HepG2 (cell line): ENCODE data around the gene UBA6. TPM values are rescaled to one million over a fixed set of nuclear protein-coding genes. Genes with fewer than 3 reads are reported as not detected.

Source experiments
- ATAC-seq: fragments of 200-7000 bp; cut with Tn5 transposase; 3 replicates; pipeline ENCODE4 v1.9.1; 2020; ENCODE audit warnings: mild to moderate bottlenecking, moderate library complexity
- BruUV-seq: library from RNA; stranded (reverse); fragments of 400-500 nt; replicated peaks from 2 replicates; lab custom pipeline; 2021; lab: Mats Ljungman, UMichigan
- CTCF ChIA-PET: fragments of 300-600 bp; formaldehyde crosslinking; extraction: SDS; loops from one replicate; lab custom pipeline; 2021; ENCODE audit warnings: low total read pairs, inconsistent platforms, low intra/inter-chr PET ratio; lab: Yijun Ruan, JAX
- POLR2A ChIA-PET: fragments of 350-600 bp; sonication (Branson Sonifier 250); formaldehyde crosslinking; loops from one replicate; lab custom pipeline; 2020; ENCODE audit warnings: antibody characterized with exemption, inconsistent platforms; lab: Yijun Ruan, JAX
- DNase-seq: peaks from one replicate; pipeline ENCODE4 v3.0.0-alpha.2; 2015; ENCODE audit warnings: low spot score
- FAIRE-seq: peaks from 3 replicates; lab custom pipeline; 2011; peaks lifted over from hg19 to GRCh38; lab: Jason Lieb, UNC
- H2AFZ ChIP-seq: one replicate; pipeline ENCODE4 v1.6.1; 2011; ENCODE audit warnings: low read length, inconsistent platforms
- H3K27ac ChIP-seq: fragments of 300-600 bp; 3 replicates; pipeline ENCODE4 v1.8.0; 2011; ENCODE audit warnings: mixed run types, mild to moderate bottlenecking, mixed read lengths, low read length, inconsistent platforms; ENCODE audit not compliant: insufficient read depth; ENCODE audit errors: extremely low read length
- H3K27me3 ChIP-seq, 2 experiments: fragments of 200-600 bp in 1 of 2; 2 replicates in 1 of 2; 3 replicates in 1 of 2; pipeline versions ENCODE4 v1.6.0 to v1.8.0; 2011; ENCODE audit warnings: low read length in 2 of 2, mild to moderate bottlenecking in 2 of 2, moderate library complexity in 2 of 2, inconsistent platforms in 1 of 2; ENCODE audit not compliant: insufficient read depth in 2 of 2, control insufficient read depth in 1 of 2
- H3K36me3 ChIP-seq, 2 experiments: fragments of 200-600 bp in 1 of 2; replicated peaks in 1 of 2; 2 replicates in 1 of 2; 3 replicates in 1 of 2; pipeline versions ENCODE4 v1.5.1 to v1.8.0; 2011; ENCODE audit warnings: low read length in 2 of 2, inconsistent platforms in 1 of 2; ENCODE audit not compliant: insufficient read depth in 2 of 2, control insufficient read depth in 1 of 2
- H3K4me1 ChIP-seq: 2 replicates; pipeline ENCODE4 v1.5.1; 2012; ENCODE audit warnings: low read length, inconsistent platforms; ENCODE audit not compliant: insufficient read depth
- H3K4me2 ChIP-seq: 2 replicates; pipeline ENCODE4 v1.6.0; 2011; ENCODE audit warnings: low read depth, low read length, inconsistent platforms
- H3K4me3 ChIP-seq, 3 experiments: fragments of 200-600 bp in 1 of 3; sonication (generic), shearing (Covaris generic) in 1 of 3; replicated peaks in 1 of 3; 2 replicates each; pipeline ENCODE4 v1.5.1; 2011 to 2016; ENCODE audit warnings: low read length in 3 of 3, inconsistent platforms in 2 of 3, low read depth in 2 of 3, mild to moderate bottlenecking in 2 of 3, control low read depth in 1 of 3, mixed read lengths in 1 of 3; ENCODE audit not compliant: insufficient read depth in 1 of 3
- H3K79me2 ChIP-seq: one replicate; pipeline ENCODE4 v1.6.1; 2011; ENCODE audit warnings: low read length, inconsistent platforms; ENCODE audit not compliant: insufficient read depth
- H3K9ac ChIP-seq: 2 replicates; pipeline ENCODE4 v1.6.0; 2011; ENCODE audit warnings: mild to moderate bottlenecking, low read depth, low read length, inconsistent platforms; ENCODE audit not compliant: insufficient read depth
- H3K9me3 ChIP-seq: 2 replicates; pipeline ENCODE4 v1.5.1; 2012; ENCODE audit warnings: mild to moderate bottlenecking, low read length
- H4K20me1 ChIP-seq: 2 replicates; pipeline ENCODE4 v1.6.0; 2011; ENCODE audit warnings: inconsistent platforms, mild to moderate bottlenecking, low read length, moderate library complexity; ENCODE audit not compliant: insufficient read depth
- ADNP ChIP-seq: sonication (generic); formaldehyde crosslinking; IDR thresholded peaks from 2 replicates; pipeline ENCODE4 v1.4.0; 2020; ENCODE audit warnings: missing genetic modification reagents
- HOXA3 ChIP-seq: sonication (generic); formaldehyde crosslinking; IDR thresholded peaks from 2 replicates; pipeline ENCODE4 v1.5.0; 2020; ENCODE audit warnings: missing genetic modification reagents
- PLRG1 ChIP-seq: fragments of 450-650 bp; conservative IDR thresholded peaks from 2 replicates; pipeline ENCODE4 v1.6.1; 2016
- THAP7 ChIP-seq: sonication (generic); formaldehyde crosslinking; IDR thresholded peaks from 2 replicates; pipeline ENCODE4 v1.8.1; 2023; ENCODE audit warnings: mild to moderate bottlenecking, missing genetic modification reagents
- ZBTB1 ChIP-seq: sonication (generic); formaldehyde crosslinking; IDR thresholded peaks from 2 replicates; pipeline ENCODE4 v1.4.0; 2020; ENCODE audit warnings: missing genetic modification reagents, borderline replicate concordance
- ZNF10 ChIP-seq: sonication (generic); formaldehyde crosslinking; IDR thresholded peaks from 2 replicates; pipeline ENCODE4 v1.4.0; 2020; ENCODE audit warnings: mild to moderate bottlenecking, low read depth, missing genetic modification reagents, borderline replicate concordance
- ZNF512B ChIP-seq: sonication (generic); formaldehyde crosslinking; IDR thresholded peaks from 2 replicates; pipeline ENCODE4 v1.5.1; 2020; ENCODE audit warnings: missing genetic modification reagents, mild to moderate bottlenecking, borderline replicate concordance
- ZNF563 ChIP-seq: sonication (generic); formaldehyde crosslinking; IDR thresholded peaks from 2 replicates; pipeline ENCODE4 v1.8.0; 2022; ENCODE audit warnings: mild to moderate bottlenecking, moderate library complexity, missing genetic modification reagents
- WGBS: methylation state at CpG from one replicate; pipeline ENCODE4 v1.1.6; 2017; ENCODE audit warnings: low lambda C conversion rate; 5-methylcytosine and 5-hydroxymethylcytosine counted together
- in situ Hi-C: cut with HindIII; loops from 2 replicates; pipeline ENCODE4 v1.10.0; 2017; ENCODE audit warnings: low pct_unique_long_range_greater_than_20kb; ENCODE audit not compliant: extremely low pct_ligation_motif_present
- intact Hi-C: fragments of 100-400 bp; cut with micrococcal nuclease; formaldehyde crosslinking; loops from one replicate; pipeline ENCODE4 v1.10.0; 2022; ENCODE audit not compliant: unreplicated experiment
- polyA plus RNA-seq, 8 experiments: library from polyadenylated mRNA; depleted of rRNA in 3 of 8; stranded (reverse) in 7 of 8; unstranded in 1 of 8; fragments of >200 nt; fragmentation: Illumina TruSeq in 4 of 8; extraction: Trizol in 4 of 8; gene quantifications; 2 replicates each; pipeline versions ENCODE4 v1.2.1 to v1.2.3, GENCODE V29; 2011 to 2016; ENCODE audit warnings: low read depth in 4 of 8, missing spikeins in 1 of 8, mixed read lengths in 1 of 8; ENCODE audit not compliant: insufficient read depth in 1 of 8
- total RNA-seq, 5 experiments: library from RNA; depleted of rRNA; stranded (reverse); fragments of >200 nt; fragmentation: Illumina TruSeq; extraction: Trizol; gene quantifications; 2 replicates each; pipeline ENCODE4 v1.2.3, GENCODE V29; 2016; ENCODE audit warnings: low read depth in 1 of 5
- TF ChIP-seq, protein P1 (sequence below): sonication (generic); formaldehyde crosslinking; IDR thresholded peaks from 2 replicates; pipeline ENCODE4 v1.5.0; 2020; ENCODE audit warnings: missing genetic modification reagents, mild to moderate bottlenecking, borderline replicate concordance

Gene UBA6
- total and polyA plus RNA-seq, 2 of the 13 experiments (the other 11 are each of a cell fraction or from before 2014, with no cell fraction given): 33.3 to 75.4 TPM

GRCh38 chr4:67571975-67572374, 129.0 kb downstream of the UBA6 start:
- Histone ChIP-seq H3K27ac (no peak overlapping the region), H4K20me1 (no peaks in the 10 kb centered on the region), H2AFZ (no peak overlapping the region), H3K36me3 (no peaks in the 10 kb centered on the region), H3K9ac (no peak overlapping the region), H3K79me2 (no peaks in the 10 kb centered on the region), H3K4me2 (no peak overlapping the region), H3K9me3 (no peaks in the 10 kb centered on the region), H3K4me3 (no peak overlapping the region), H3K27me3 (no peaks in the 10 kb centered on the region), H3K4me1 (no peaks in the 10 kb centered on the region)
- FAIRE-seq (no peak), DNase-seq (no peak), ATAC-seq (no peak)
- BruUV-seq: no TSS peak
- in situ Hi-C loops (loop anchor here (25.0 kb wide), 1 partner anchor 340 kb away; no protein-coding TSS in a partner anchor), intact Hi-C loops (no loop called here)
- ChIA-PET POLR2A (no interaction called here), CTCF (no interaction called here)
- 0% methylated on average over 1 of the region's 1 CpG for WGBS
- TF ChIP-seq ZNF10 (CRISPR knock-in tag) (no peak), PLRG1 (no peak), ZNF563 (CRISPR knock-in tag) (no peak), ZBTB1 (CRISPR knock-in tag) (no peak), THAP7 (CRISPR knock-in tag) (no peak), ZNF512B (CRISPR knock-in tag) (no peak), ADNP (CRISPR knock-in tag) (no peak), HOXA3 (CRISPR knock-in tag) (no peak)
- TF ChIP-seq, protein P1, sequence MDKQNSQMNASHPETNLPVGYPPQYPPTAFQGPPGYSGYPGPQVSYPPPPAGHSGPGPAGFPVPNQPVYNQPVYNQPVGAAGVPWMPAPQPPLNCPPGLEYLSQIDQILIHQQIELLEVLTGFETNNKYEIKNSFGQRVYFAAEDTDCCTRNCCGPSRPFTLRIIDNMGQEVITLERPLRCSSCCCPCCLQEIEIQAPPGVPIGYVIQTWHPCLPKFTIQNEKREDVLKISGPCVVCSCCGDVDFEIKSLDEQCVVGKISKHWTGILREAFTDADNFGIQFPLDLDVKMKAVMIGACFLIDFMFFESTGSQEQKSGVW (CRISPR knock-in tag): no peak
